Activated CD8-positive, alpha-beta T cell treated with anti-CD3 and anti-CD28 coated beads for 36 hours (primary cell): ENCODE data around the gene CAND2. TPM values are rescaled to one million over a fixed set of nuclear protein-coding genes. Genes with fewer than 3 reads are reported as not detected.

Source experiments
- ATAC-seq: fragments of 200-7000 bp; cut with Tn5 transposase; one replicate; pipeline ENCODE4 v1.10.0; 2021; ENCODE audit warnings: mild to moderate bottlenecking, moderate library complexity
- CTCF ChIA-PET: fragments of 350-600 bp; sonication (Branson Sonifier 250); formaldehyde crosslinking; loops from one replicate; lab custom pipeline; 2021; ENCODE audit warnings: antibody characterized with exemption; lab: Charles Lee
- POLR2A ChIA-PET: fragments of 350-600 bp; sonication (Branson Sonifier 250); formaldehyde crosslinking; loops from one replicate; lab custom pipeline; 2021; ENCODE audit warnings: antibody characterized with exemption; lab: Charles Lee
- DNase-seq: peaks from one replicate; pipeline ENCODE4 v3.0.0-alpha.2; 2020
- H3K27ac Mint-ChIP-seq: one replicate; pipeline ENCODE4 v1.8.0; 2021; ENCODE audit warnings: mild to moderate bottlenecking, mixed read lengths
- H3K27me3 Mint-ChIP-seq: one replicate; pipeline ENCODE4 v1.8.0; 2021; ENCODE audit warnings: mixed read lengths
- H3K36me3 Mint-ChIP-seq: one replicate; pipeline ENCODE4 v1.8.0; 2021; ENCODE audit warnings: low read depth, mixed read lengths
- H3K4me1 Mint-ChIP-seq: one replicate; pipeline ENCODE4 v1.8.0; 2021; ENCODE audit warnings: low read depth, mixed read lengths
- H3K4me3 Mint-ChIP-seq: one replicate; pipeline ENCODE4 v1.8.0; 2021; ENCODE audit warnings: mild to moderate bottlenecking, moderate library complexity, mixed read lengths
- H3K9me3 Mint-ChIP-seq: one replicate; pipeline ENCODE4 v1.8.0; 2021; ENCODE audit warnings: mixed read lengths
- CTCF ChIP-seq: fragments of 200-600 bp; IDR thresholded peaks from one replicate; pipeline ENCODE4 v1.8.0; 2022; ENCODE audit warnings: antibody characterized with exemption, mild to moderate bottlenecking
- intact Hi-C: fragments of 100-400 bp; cut with micrococcal nuclease; formaldehyde crosslinking; loops from one replicate; pipeline ENCODE4 v1.10.0; 2022
- total RNA-seq, 2 experiments: library from RNA; stranded (reverse); gene quantifications; one replicate each; pipeline ENCODE4 v1.2.3, GENCODE V29; 2021

CAND2 gene
- total RNA-seq, 2 experiments from 2014 or later = 1.5 to 1.9 TPM

- no peak for TF ChIP-seq CTCF
- ATAC-seq (no peak), DNase-seq (no peak)
- Mint-ChIP-seq H3K36me3 (no peaks in the 10 kb centered on the region), H3K9me3 (no peaks in the 10 kb centered on the region), H3K4me1 (peaks cover 9% of the 10 kb centered on the region), H3K27me3 (peaks cover 8% of the 10 kb centered on the region), H3K27ac (no peak overlapping the region), H3K4me3 (no peak overlapping the region)
- ChIA-PET POLR2A (no interaction called here), CTCF (interaction anchor here (0.7 to 3.0 kb wide), 3 partner anchors 31 to 54 kb away, joined by 3 to 8 read pairs (median 5); no protein-coding TSS in a partner anchor)
- intact Hi-C loops = no loop called here
These were observed 40.3 kb upstream of the CAND2 start for GRCh38 chr3:12756175-12756574.

- Mint-ChIP-seq H3K27ac (no peak overlapping the region), H3K36me3 (no peaks in the 10 kb centered on the region), H3K9me3 (no peaks in the 10 kb centered on the region), H3K27me3 (peaks cover 8% of the 10 kb centered on the region), H3K4me1 (peaks cover 9% of the 10 kb centered on the region), H3K4me3 (no peak overlapping the region)
- DNase-seq (no peak), ATAC-seq (no peak)
- intact Hi-C loops = no loop called here
- POLR2A ChIA-PET = no interaction called here
- TF ChIP-seq CTCF = no peak
- CTCF ChIA-PET = interaction anchor here (1.5 to 3.0 kb wide), 2 partner anchors 50 to 54 kb away, joined by 5 to 8 read pairs; no protein-coding TSS in a partner anchor
These were observed 39.8 kb upstream of the CAND2 start for GRCh38 chr3:12756635-12757034.

- H3K4me3 Mint-ChIP-seq = no peak overlapping the region
- H3K36me3 Mint-ChIP-seq = no peaks in the 10 kb centered on the region
- peaks cover 8% of the 10 kb centered on the region for H3K27me3 Mint-ChIP-seq
- ChIA-PET POLR2A (interaction anchor here (0.9 to 1.7 kb wide), 3 partner anchors 10 to 57 kb away, joined by 3 to 5 read pairs (median 5); no protein-coding TSS in a partner anchor), CTCF (interaction anchor here (3.0 kb wide), 1 partner anchor 52 kb away, joined by 8 read pairs; no protein-coding TSS in a partner anchor)
- H3K4me1 Mint-ChIP-seq = peaks cover 9% of the 10 kb centered on the region
- intact Hi-C loops = no loop called here
- no peaks in the 10 kb centered on the region for H3K9me3 Mint-ChIP-seq
- TF ChIP-seq CTCF = no peak
- H3K27ac Mint-ChIP-seq = peak overlapping the region; percentile 25
- DNase-seq (no peak), ATAC-seq (no peak)
These were observed 38.3 kb upstream of the CAND2 start for GRCh38 chr3:12758025-12758781.

- ChIA-PET CTCF (interaction anchor here (1.3 kb wide), 1 partner anchor 28 kb away, joined by 5 read pairs; no protein-coding TSS in a partner anchor), POLR2A (interaction anchor here (1.4 to 1.7 kb wide), 2 partner anchors 9 to 11 kb away, joined by 3 to 5 read pairs; no protein-coding TSS in a partner anchor)
- peak within 1 kb of the TSS; percentile 25 for H3K27ac Mint-ChIP-seq
- H3K4me1 Mint-ChIP-seq = peaks cover 9% of the 10 kb centered on the region
- no peaks in the 10 kb centered on the region for H3K9me3 Mint-ChIP-seq
- intact Hi-C loops = no loop called here
- ATAC-seq = no peak
- no peak for TF ChIP-seq CTCF
- peaks cover 8% of the 10 kb centered on the region for H3K27me3 Mint-ChIP-seq
- DNase-seq = no peak
- no peak within 1 kb of the TSS for H3K4me3 Mint-ChIP-seq
- no peaks in the 10 kb centered on the region for H3K36me3 Mint-ChIP-seq
These were observed 37.3 kb upstream of the CAND2 start, which contains the start of gene TMEM40 for GRCh38 chr3:12759097-12759679. TMEM40 (minus strand) TSS chr3:12759259; CDS start chr3:12749832, 9,427 bp downstream.
